Thoracic aorta (tissue), 2 donors: ENCODE results near the gene B4GALT5. TPM values are rescaled to one million over a fixed set of nuclear protein-coding genes. Genes with fewer than 3 reads are reported as not detected.
A peak's percentile ranks its signal among the peaks of the same experiment; 100 is the strongest.
"Not testable (repeated sequence)": the region's sequence is repeated elsewhere in the genome, so short reads cannot be mapped to it uniquely, and the experiment has no call there.

Source experiments
- ATAC-seq: fragments of 150-250 bp; one replicate; pipeline ENCODE4 v1.8.0; 2017; ENCODE audit warnings: low read depth; ENCODE audit not compliant: insufficient number of reproducible peaks, low FRiP score
- DNase-seq: peaks from one replicate; pipeline ENCODE4 v3.0.0-alpha.2; 2020; ENCODE audit warnings: low spot score
- H3K27ac ChIP-seq, 2 donors: fragments of 200-600 bp; sonication (generic); 1 replicate in 1 of 2; 2 replicates in 1 of 2; pipeline ENCODE4 v1.5.1; 2016; ENCODE audit warnings: mild to moderate bottlenecking in 2 of 2, moderate library complexity in 2 of 2
- H3K27me3 ChIP-seq: fragments of 200-600 bp; sonication (generic); replicated peaks from 2 replicates; pipeline ENCODE4 v1.6.0; 2016; ENCODE audit warnings: mild to moderate bottlenecking; ENCODE audit not compliant: insufficient read depth
- H3K36me3 ChIP-seq: fragments of 200-600 bp; sonication (generic); one replicate; pipeline ENCODE4 v1.5.1; 2016
- H3K4me1 ChIP-seq, 2 donors: fragments of 200-600 bp; sonication (generic); 1 replicate in 1 of 2; 2 replicates in 1 of 2; pipeline versions ENCODE4 v1.5.1 to v1.6.0; 2016; ENCODE audit warnings: low read depth in 2 of 2, mild to moderate bottlenecking in 1 of 2; ENCODE audit not compliant: control insufficient read depth in 1 of 2
- H3K4me3 ChIP-seq: fragments of 200-600 bp; sonication (generic); 2 replicates; pipeline ENCODE4 v1.5.1; 2016; ENCODE audit warnings: mild to moderate bottlenecking
- H3K9me3 ChIP-seq: fragments of 200-600 bp; sonication (generic); 2 replicates; pipeline ENCODE4 v1.5.1; 2016
- CTCF ChIP-seq: fragments of 200-600 bp; sonication (generic); IDR thresholded peaks from one replicate; pipeline ENCODE4 v1.5.1; 2019; ENCODE audit warnings: antibody characterized with exemption
- total RNA-seq, 2 donors: library from RNA; depleted of rRNA; stranded (reverse); fragments of >200 nt; gene quantifications; one replicate each; pipeline versions ENCODE4 v1.1.0 to v1.2.3, GENCODE V29; 2016

The B4GALT5 gene
- total RNA-seq, 2 donors from 2014 or later: 15.7 to 45.3 TPM

DNA sequence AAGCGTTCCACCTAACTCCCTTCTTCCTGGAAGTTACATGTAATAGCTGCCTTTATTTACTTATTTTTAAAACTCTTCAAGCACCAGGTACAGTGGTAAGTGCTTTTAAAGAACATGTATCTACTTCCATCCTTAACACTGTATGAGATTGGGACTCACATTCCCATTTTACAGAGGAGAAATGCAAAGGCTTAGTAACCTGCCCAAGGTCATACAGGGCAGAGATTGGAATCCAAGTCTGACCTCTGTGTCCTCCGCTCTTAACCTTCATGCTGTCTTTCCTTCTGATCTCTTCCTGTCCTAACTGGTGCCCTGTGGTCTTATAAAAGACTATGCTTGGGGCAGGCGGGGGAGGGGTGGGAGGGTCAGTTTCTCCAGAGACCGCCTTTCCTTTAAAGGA, 1.6 kb downstream of the B4GALT5 start:
- peak overlapping the region; percentile 93 for H3K4me3 ChIP-seq
- no peak for TF ChIP-seq CTCF
- H3K4me1 ChIP-seq: peaks cover 21 to 56% of the 10 kb centered on the region in 2 donors
- DNase-seq (no peak), ATAC-seq (no peak)
- H3K36me3 ChIP-seq: no peaks in the 10 kb centered on the region
- no peaks in the 10 kb centered on the region for H3K27me3 ChIP-seq
- no peaks in the 10 kb centered on the region for H3K9me3 ChIP-seq
- H3K27ac ChIP-seq: peak overlapping the region; percentile 75 to 81

GRCh38 chr20:49711667-49711987, 2.1 kb downstream of the B4GALT5 start:
- Histone ChIP-seq H3K36me3 (no peaks in the 10 kb centered on the region), H3K27me3 (no peaks in the 10 kb centered on the region), H3K27ac (peak overlapping the region; percentile 75 to 81), H3K9me3 (no peaks in the 10 kb centered on the region), H3K4me1 (peaks cover 21 to 61% of the 10 kb centered on the region in 2 donors), H3K4me3 (peak overlapping the region; percentile 93)
- no peak for TF ChIP-seq CTCF
- ATAC-seq: no peak
- no peak for DNase-seq

- ATAC-seq (no peak), DNase-seq (no peak)
- TF ChIP-seq CTCF: no peak
- no peak overlapping the region for H3K4me3 ChIP-seq
- no peaks in the 10 kb centered on the region for H3K36me3 ChIP-seq
- peaks cover 21 to 66% of the 10 kb centered on the region in 2 donors for H3K4me1 ChIP-seq
- no peaks in the 10 kb centered on the region for H3K9me3 ChIP-seq
- peak overlapping the region in 1 of 2 donors; percentile 75 for H3K27ac ChIP-seq
- H3K27me3 ChIP-seq: no peaks in the 10 kb centered on the region
Measured at GRCh38 chr20:49710971-49711666, 2.6 kb downstream of the B4GALT5 start.

DNA sequence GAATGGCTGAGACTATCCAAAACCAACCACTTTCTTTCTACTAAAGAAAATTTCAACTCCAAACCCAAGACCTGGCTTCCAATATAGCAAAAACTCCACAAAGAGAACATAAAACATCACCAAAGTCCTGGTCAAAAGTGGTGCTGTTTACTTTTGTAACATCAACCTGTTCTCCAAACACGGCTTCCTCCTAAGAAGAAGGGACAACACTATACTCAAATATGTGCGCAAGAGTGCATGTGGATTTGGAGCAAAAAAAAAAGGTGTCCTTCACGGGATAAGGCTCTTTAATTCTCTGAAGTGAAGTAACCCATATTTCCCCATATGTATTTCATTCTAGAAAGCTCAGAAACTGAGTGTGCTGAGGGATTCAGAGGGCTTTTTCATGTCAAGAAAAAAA, 6.6 kb downstream of the B4GALT5 start:
- ATAC-seq: no peak
- H3K36me3 ChIP-seq: no peaks in the 10 kb centered on the region
- no peak overlapping the region for H3K4me3 ChIP-seq
- no peaks in the 10 kb centered on the region for H3K27me3 ChIP-seq
- H3K9me3 ChIP-seq: no peaks in the 10 kb centered on the region
- TF ChIP-seq CTCF: no peak
- no peak for DNase-seq
- peaks cover 16 to 64% of the 10 kb centered on the region in 2 donors for H3K4me1 ChIP-seq
- H3K27ac ChIP-seq: peak overlapping the region in 1 of 2 donors; percentile 45

DNA sequence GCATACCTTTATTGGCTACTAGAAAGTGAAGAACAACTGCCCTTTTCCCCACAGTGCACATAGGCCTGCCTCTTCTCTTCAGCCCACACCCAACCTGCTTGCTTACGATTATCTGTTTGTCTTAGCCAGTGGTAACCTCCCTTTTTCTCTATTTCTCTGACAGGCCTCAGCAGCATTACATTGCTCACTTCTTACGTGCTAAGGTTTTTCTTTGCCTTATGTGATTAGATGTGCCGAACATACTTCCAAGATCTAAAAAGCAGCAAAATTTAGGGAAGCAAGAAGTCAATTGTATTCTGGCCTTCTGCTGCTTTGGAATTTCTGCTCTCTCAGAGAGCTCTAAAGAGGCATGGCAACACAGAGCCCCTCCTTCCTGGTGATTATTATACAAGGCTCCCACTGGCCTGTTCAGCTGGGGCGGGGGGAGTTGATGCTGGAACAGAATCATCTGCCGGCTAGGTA, 7.0 kb downstream of the B4GALT5 start:
- Histone ChIP-seq H3K4me3 (no peak overlapping the region), H3K4me1 (peaks cover 12 to 63% of the 10 kb centered on the region in 2 donors), H3K9me3 (no peaks in the 10 kb centered on the region), H3K27me3 (no peaks in the 10 kb centered on the region), H3K27ac (peak overlapping the region; percentile 45 to 50), H3K36me3 (no peaks in the 10 kb centered on the region)
- DNase-seq: no peak
- TF ChIP-seq CTCF: no peak
- ATAC-seq: no peak

- not testable (repeated sequence) for H3K27me3 ChIP-seq, DNase-seq, H3K4me3 ChIP-seq, H3K36me3 ChIP-seq, ATAC-seq, H3K9me3 ChIP-seq, H3K27ac ChIP-seq
- peaks cover 13 to 63% of the 10 kb centered on the region in 2 donors for H3K4me1 ChIP-seq
Measured at GRCh38 chr20:49705893-49706292, 7.8 kb downstream of the B4GALT5 start.
